ENCODE measurements around the gene SMYD3.

Gene SMYD3

GRCh38 chr1:245873883-245874671 lies 633.0 kb downstream of the SMYD3 start:
- H3K27ac ChIP-seq (ENCODE audit: low read length) = no peak overlapping the region
- TF ChIP-seq CTCF (IDR thresholded peaks at IDR 0.05; ENCODE audit: borderline replicate concordance, extremely low read depth, low read length, poor library complexity, severe bottlenecking) = no peak
- TF ChIP-seq EZH2 (IDR thresholded peaks at IDR 0.05; ENCODE audit: borderline replicate concordance, low read depth, low read length, severe bottlenecking) = no peak
- H3K27me3 ChIP-seq (ENCODE audit: insufficient read depth, low read length, poor library complexity) = no peaks in the 10 kb centered on the region
- no peak for ATAC-seq (ENCODE audit: insufficient read depth, low read depth)
- no peak overlapping the region for H3K9ac ChIP-seq (ENCODE audit: low read depth, low read length)
- no peaks in the 10 kb centered on the region for H3K79me2 ChIP-seq (ENCODE audit: insufficient read depth, low read length)
- no peaks in the 10 kb centered on the region for H4K20me1 ChIP-seq (ENCODE audit: insufficient read depth, low read length)
- no peak overlapping the region for H3K4me3 ChIP-seq (ENCODE audit: low read depth in 1 of 2, low read length in 2 of 2)
- no peak for DNase-seq
- H2AFZ ChIP-seq (ENCODE audit: low read depth, low read length) = no peak overlapping the region
- no peaks in the 10 kb centered on the region for H3K9me3 ChIP-seq (ENCODE audit: insufficient read depth, low read length, severe bottlenecking)
- H3K4me1 ChIP-seq (ENCODE audit: insufficient read depth, low read length) = no peaks in the 10 kb centered on the region
- H3K36me3 ChIP-seq (ENCODE audit: insufficient read depth, low read length) = no peaks in the 10 kb centered on the region
- no peak overlapping the region for H3K4me2 ChIP-seq (ENCODE audit: insufficient read depth, low read length)

- Histone ChIP-seq H4K20me1 (ENCODE audit: insufficient read depth, low read length) (no peaks in the 10 kb centered on the region), H3K36me3 (ENCODE audit: insufficient read depth, low read length) (no peaks in the 10 kb centered on the region), H3K79me2 (ENCODE audit: insufficient read depth, low read length) (no peaks in the 10 kb centered on the region), H3K27me3 (ENCODE audit: insufficient read depth, low read length, poor library complexity) (no peaks in the 10 kb centered on the region), H2AFZ (ENCODE audit: low read depth, low read length) (no peak overlapping the region), H3K4me2 (ENCODE audit: insufficient read depth, low read length) (no peak overlapping the region), H3K9ac (ENCODE audit: low read depth, low read length) (no peak overlapping the region), H3K4me3 (ENCODE audit: low read depth in 1 of 2, low read length in 2 of 2) (no peak overlapping the region), H3K27ac (ENCODE audit: low read length) (no peak overlapping the region), H3K4me1 (ENCODE audit: insufficient read depth, low read length) (no peaks in the 10 kb centered on the region), H3K9me3 (ENCODE audit: insufficient read depth, low read length, severe bottlenecking) (no peaks in the 10 kb centered on the region)
- no peak for ATAC-seq (ENCODE audit: insufficient read depth, low read depth)
- DNase-seq = no peak
- TF ChIP-seq CTCF (IDR thresholded peaks at IDR 0.05; ENCODE audit: borderline replicate concordance, extremely low read depth, low read length, poor library complexity, severe bottlenecking) = no peak
- TF ChIP-seq EZH2 (IDR thresholded peaks at IDR 0.05; ENCODE audit: borderline replicate concordance, low read depth, low read length, severe bottlenecking) = no peak
These were observed 634.0 kb downstream of the SMYD3 start for GRCh38 chr1:245873068-245873467.

GRCh38 chr1:245872475-245872874 lies 634.6 kb downstream of the SMYD3 start:
- no peak for TF ChIP-seq CTCF (IDR thresholded peaks at IDR 0.05; ENCODE audit: borderline replicate concordance, extremely low read depth, low read length, poor library complexity, severe bottlenecking)
- no peak for TF ChIP-seq EZH2 (IDR thresholded peaks at IDR 0.05; ENCODE audit: borderline replicate concordance, low read depth, low read length, severe bottlenecking)
- Histone ChIP-seq H3K27me3 (ENCODE audit: insufficient read depth, low read length, poor library complexity) (no peaks in the 10 kb centered on the region), H3K4me2 (ENCODE audit: insufficient read depth, low read length) (no peak overlapping the region), H3K79me2 (ENCODE audit: insufficient read depth, low read length) (no peaks in the 10 kb centered on the region), H3K4me3 (ENCODE audit: low read depth in 1 of 2, low read length in 2 of 2) (no peak overlapping the region), H3K9me3 (ENCODE audit: insufficient read depth, low read length, severe bottlenecking) (no peaks in the 10 kb centered on the region), H3K9ac (ENCODE audit: low read depth, low read length) (no peak overlapping the region), H4K20me1 (ENCODE audit: insufficient read depth, low read length) (no peaks in the 10 kb centered on the region), H3K4me1 (ENCODE audit: insufficient read depth, low read length) (no peaks in the 10 kb centered on the region), H2AFZ (ENCODE audit: low read depth, low read length) (no peak overlapping the region), H3K27ac (ENCODE audit: low read length) (no peak overlapping the region), H3K36me3 (ENCODE audit: insufficient read depth, low read length) (no peaks in the 10 kb centered on the region)
- ATAC-seq (ENCODE audit: insufficient read depth, low read depth) = no peak
- no peak for DNase-seq

All from DND-41 (cell line).